Loucy (cell line): ENCODE data around the gene NKPD1.

Experiments
- EZH2phosphoT487 ChIP-seq: fragments of 200-600 bp; IDR thresholded peaks from 2 replicates; pipeline ENCODE4 v1.6.1; 2018; ENCODE audit warnings: antibody characterized with exemption, mild to moderate bottlenecking, moderate library complexity, borderline replicate concordance
- TF ChIP-seq, protein P1 (sequence below): fragments of 200-600 bp; sonication (generic); conservative IDR thresholded peaks from 2 replicates; pipeline ENCODE4 v1.5.1; 2014; ENCODE audit warnings: mild to moderate bottlenecking, antibody characterized with exemption, low read length

DNA sequence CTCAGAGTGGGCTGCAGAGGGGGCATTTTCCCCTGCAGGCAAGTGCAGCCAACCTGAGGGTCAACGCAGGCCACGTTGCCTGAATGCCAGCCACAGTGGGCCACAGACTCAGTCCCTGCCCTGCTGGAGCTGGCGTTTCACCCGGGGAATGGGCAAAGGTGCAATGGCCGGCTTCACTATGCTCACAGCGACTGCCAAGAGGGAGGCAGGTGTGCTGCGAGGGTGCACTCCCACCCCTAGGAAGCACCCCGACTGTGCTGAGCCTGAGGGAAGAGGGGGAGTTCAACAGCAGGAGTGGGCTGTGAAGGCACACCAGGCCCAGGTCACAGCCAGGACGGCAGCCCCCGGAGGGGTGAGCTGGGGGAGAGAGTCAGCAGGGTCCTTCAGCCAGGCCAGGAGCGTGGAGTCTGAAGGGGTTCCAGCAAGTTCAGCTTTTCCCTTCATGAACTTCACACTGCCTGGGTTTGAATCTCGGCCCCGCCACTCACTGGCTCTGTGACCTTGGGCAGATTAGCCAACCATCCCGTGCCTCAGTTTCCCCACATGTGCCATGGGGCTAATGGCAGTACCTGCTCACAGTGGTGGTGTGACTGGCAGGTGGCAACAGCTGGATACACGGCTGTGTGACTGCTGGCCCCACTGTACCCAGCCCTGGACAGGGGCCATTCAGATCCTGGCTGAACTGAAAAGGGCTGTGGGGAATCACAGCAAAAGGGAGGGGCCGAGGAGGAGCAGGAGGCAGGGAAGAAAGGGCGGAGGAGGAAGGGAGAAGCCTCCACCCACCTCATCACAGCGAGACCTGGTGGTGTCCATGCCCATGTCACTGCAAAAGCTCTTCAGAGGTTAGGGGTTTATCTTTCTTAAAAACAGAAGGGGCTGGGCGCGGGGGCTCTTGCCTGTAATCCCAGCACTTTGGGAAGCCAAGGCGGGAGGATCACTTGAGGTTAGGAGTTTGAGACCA, 9.6 kb upstream of the NKPD1 start:
- TF ChIP-seq, protein P1, sequence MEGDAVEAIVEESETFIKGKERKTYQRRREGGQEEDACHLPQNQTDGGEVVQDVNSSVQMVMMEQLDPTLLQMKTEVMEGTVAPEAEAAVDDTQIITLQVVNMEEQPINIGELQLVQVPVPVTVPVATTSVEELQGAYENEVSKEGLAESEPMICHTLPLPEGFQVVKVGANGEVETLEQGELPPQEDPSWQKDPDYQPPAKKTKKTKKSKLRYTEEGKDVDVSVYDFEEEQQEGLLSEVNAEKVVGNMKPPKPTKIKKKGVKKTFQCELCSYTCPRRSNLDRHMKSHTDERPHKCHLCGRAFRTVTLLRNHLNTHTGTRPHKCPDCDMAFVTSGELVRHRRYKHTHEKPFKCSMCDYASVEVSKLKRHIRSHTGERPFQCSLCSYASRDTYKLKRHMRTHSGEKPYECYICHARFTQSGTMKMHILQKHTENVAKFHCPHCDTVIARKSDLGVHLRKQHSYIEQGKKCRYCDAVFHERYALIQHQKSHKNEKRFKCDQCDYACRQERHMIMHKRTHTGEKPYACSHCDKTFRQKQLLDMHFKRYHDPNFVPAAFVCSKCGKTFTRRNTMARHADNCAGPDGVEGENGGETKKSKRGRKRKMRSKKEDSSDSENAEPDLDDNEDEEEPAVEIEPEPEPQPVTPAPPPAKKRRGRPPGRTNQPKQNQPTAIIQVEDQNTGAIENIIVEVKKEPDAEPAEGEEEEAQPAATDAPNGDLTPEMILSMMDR: no peak
- no peak for TF ChIP-seq EZH2phosphoT487
